Stromal cell of bone marrow (primary cell): ENCODE results near the gene PPM1K.
"Not testable (repeated sequence)": the region's sequence is repeated elsewhere in the genome, so short reads cannot be mapped to it uniquely, and the experiment has no call there.

Experiments
- DNase-seq: peaks from one replicate; pipeline ENCODE4 v3.0.0-alpha.2; 2012; ENCODE audit warnings: low read depth

PPM1K gene

GRCh38 chr4:88284439-88285234 lies at the start of gene PPM1K:
PPM1K (minus strand) TSS chr4:88284561; CDS start chr4:88278583, 5,978 bp downstream.
- peak; percentile 97 for DNase-seq

- DNase-seq: peak; percentile 76
Measured at GRCh38 chr4:88333741-88334405, 49.5 kb upstream of the PPM1K start.

GRCh38 chr4:88327665-88328064 lies 43.3 kb upstream of the PPM1K start:
- DNase-seq: no peak

GRCh38 chr4:88320780-88321373 lies 36.5 kb upstream of the PPM1K start:
- no peak for DNase-seq

- DNase-seq: no peak
Measured at GRCh38 chr4:88320224-88320779, 35.9 kb upstream of the PPM1K start.

GRCh38 chr4:88318751-88319350 lies 34.5 kb upstream of the PPM1K start:
- DNase-seq: no peak

GRCh38 chr4:88315460-88316017 lies 31.2 kb upstream of the PPM1K start:
- no peak for DNase-seq

GRCh38 chr4:88313088-88313624 lies 28.8 kb upstream of the PPM1K start:
- DNase-seq: not testable (repeated sequence)

- no peak for DNase-seq
Measured at GRCh38 chr4:88308587-88308986, 24.2 kb upstream of the PPM1K start.

GRCh38 chr4:88297725-88298454 lies 13.5 kb upstream of the PPM1K start:
- no peak for DNase-seq

- no peak for DNase-seq
Measured at GRCh38 chr4:88297212-88297516, 12.8 kb upstream of the PPM1K start.

- no peak for DNase-seq
Measured at GRCh38 chr4:88296413-88297211, 12.3 kb upstream of the PPM1K start.

- DNase-seq: no peak
Measured at GRCh38 chr4:88295656-88296055, 11.3 kb upstream of the PPM1K start.

GRCh38 chr4:88291003-88291402 lies 6.6 kb upstream of the PPM1K start:
- DNase-seq: peak; percentile 6

- DNase-seq: peak; percentile 12
Measured at GRCh38 chr4:88286897-88287296, 2.5 kb upstream of the PPM1K start.

GRCh38 chr4:88285235-88285653 lies 883 bp upstream of the PPM1K start:
- no peak for DNase-seq

- peak; percentile 27 for DNase-seq
Measured at GRCh38 chr4:88283661-88284438, 511 bp downstream of the PPM1K start.

GRCh38 chr4:88280228-88280795 lies 4.0 kb downstream of the PPM1K start:
- no peak for DNase-seq

GRCh38 chr4:88277711-88278225 lies 6.6 kb downstream of the PPM1K start:
- DNase-seq: no peak
